SH-SY5Y (cell line): ENCODE data around the gene KCNQ4.

Experiments used
- GATA2 ChIP-seq: IDR thresholded peaks from 2 replicates; pipeline ENCODE4 v1.6.1; 2011; ENCODE audit warnings: mild to moderate bottlenecking, low read depth, low read length
- GATA3 ChIP-seq: IDR thresholded peaks from 2 replicates; pipeline ENCODE4 v1.6.1; 2011; ENCODE audit warnings: low read depth, mild to moderate bottlenecking, low read length, moderate library complexity

KCNQ4 gene

DNA sequence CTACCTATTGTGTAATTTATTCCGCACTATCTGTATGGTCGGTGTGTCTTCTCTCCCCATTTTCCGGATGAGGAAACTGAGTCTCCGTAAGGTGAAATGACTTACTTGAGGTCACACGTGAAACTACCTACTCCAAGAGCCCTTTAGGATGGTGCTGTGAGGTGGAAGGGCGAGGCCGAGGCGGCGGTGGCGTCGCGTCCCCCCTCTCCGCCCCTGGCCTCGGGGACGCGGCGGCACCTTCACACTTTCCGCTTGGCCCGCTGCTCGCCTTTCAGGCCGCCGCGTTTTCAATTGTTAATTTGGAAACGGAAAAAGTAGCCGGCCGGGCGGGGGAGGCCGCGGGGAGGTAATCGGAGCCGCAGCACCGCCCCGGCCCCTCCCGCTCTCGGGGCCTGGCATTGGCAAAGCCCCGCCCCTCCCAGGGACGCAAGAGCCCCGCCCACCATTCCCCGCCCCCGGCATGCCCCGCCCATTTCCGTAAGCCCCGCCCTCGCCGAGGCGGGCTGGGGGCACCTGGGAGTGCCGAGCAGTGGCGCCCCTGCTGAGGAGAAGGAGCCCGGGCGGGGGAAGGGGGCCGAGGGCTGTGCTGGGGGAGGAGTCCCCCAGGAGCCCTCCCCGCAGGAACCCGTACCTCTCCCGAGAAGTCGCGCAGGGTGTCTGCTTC lies 18.6 kb downstream of the KCNQ4 start:
- no peak for TF ChIP-seq GATA3
- no peak for TF ChIP-seq GATA2

DNA sequence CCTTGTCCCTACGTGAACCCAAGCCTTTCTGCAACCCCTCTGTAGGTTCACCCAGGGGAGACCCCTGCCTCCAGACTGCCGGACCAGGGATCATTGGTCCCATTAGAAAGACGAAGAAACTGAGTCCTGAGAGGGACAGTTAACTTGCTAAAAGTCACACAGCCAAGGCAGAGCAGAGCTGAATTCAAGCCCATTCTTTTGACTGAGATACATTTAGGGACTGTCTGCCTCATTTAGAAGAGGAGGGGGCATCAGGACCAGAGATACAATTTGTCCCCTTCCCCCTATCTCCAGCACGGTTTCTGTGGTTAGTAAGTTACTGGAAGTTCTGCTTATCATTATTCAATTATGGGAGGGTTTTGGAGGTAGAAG lies 19.1 kb downstream of the KCNQ4 start:
- TF ChIP-seq GATA2: no peak
- TF ChIP-seq GATA3: no peak

DNA sequence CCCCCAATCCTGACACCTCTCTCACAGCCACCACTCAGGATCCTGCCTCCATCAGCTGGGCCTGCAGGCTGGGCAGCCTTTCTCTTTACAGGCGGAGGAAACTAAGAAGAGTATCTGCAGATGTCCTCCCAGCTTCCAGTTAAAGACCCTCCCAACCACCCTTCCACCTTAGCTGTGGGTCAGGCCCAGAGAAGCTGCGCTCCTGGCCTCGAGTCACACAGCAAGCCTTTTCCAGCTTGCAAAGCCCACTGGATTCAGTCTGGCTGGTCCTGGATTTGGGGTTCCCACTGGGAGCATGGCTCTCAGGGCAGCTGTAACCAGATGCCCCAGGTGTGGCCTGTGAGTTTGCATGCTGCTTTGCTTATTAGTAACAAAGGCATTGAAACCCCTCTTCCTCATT lies 19.9 kb downstream of the KCNQ4 start:
- no peak for TF ChIP-seq GATA2
- TF ChIP-seq GATA3: no peak

DNA sequence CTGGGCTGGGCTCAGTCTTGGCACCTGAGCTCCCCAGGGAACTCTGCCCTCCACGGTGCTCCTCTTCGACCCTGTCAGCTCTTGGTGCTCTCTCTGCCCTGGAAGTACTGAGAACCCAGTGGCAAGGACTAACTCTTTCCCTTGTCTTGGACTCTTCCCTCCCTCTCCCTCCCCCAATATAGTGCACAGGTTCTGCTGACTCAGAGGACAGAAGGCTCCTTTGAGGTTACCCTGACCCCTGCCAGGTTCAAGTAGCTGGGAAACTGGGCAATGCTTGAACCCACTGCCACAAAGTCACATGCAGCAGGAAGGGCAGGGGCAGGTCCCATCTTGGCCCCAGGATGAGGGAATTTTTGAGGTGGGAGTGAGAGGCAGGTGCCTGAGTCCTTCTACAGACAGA lies 20.3 kb downstream of the KCNQ4 start:
- TF ChIP-seq GATA2: no peak
- TF ChIP-seq GATA3: no peak

DNA sequence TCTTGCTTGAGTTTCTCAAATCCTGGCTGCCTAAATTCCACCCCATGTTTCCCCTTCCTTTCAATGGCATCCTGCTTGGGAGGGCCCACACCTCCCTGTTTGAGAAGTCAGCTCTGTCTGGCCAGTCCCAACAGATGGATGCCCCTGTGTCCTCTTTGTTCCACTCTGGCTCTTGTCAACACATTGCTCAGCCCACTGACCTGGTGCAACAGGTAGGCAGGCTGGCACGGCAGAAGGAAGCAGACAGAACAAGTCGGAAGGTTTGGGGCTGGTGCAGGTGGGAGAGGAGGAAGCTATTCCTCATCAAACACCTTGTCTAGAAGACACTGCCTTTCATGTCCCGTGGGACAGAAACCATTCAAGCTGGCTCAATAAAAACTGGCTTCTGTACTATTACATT lies 22.7 kb downstream of the KCNQ4 start:
- TF ChIP-seq GATA2: no peak
- no peak for TF ChIP-seq GATA3

DNA sequence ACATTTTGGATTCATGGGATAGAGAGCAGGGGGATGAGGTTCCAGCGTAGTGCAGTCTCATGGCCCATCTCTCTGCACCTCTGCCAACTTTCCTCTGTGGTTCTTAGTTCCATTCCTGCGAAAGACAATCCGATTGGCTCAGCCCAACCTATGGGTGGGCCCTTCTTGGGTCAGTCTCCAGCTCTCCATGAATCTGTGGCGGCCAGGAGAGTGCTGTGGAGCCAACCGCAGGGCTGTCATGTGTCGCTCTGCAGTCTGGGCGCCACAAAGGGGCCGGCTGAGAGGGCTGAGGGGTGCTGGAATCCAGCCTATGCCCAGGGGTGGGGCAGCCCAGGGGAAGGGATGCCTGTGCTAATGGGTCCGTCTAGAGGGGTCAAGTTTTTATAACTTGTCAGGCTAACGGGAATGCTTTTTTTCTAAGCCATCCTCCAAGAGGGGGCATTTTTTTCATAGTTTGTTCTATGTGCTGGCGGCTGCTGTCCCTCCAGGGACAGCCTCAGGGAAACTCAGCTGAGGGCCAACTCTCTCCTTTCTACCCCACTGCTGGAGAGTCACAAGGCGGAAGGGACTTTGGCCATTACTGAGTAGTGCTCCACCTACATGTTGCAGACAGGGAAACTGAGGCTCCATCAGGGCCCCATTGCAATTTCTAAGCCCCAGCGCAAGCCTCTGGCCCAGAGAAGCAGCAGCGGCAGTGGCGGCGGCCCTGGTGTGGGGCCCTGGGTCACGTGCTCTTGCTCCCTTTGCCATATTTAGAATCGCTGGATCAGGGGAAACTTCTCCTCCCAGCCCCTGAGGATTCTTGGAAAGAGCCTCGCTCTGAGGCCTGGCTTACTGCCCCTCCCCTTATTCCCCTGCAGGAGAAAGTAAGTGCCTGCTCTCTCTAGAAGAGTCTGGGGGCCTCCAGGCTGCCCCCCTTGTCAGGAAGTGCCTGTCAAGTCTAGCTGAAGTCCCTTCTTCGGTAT lies 23.4 kb downstream of the KCNQ4 start:
- TF ChIP-seq GATA2 (no peak), GATA3 (no peak)

DNA sequence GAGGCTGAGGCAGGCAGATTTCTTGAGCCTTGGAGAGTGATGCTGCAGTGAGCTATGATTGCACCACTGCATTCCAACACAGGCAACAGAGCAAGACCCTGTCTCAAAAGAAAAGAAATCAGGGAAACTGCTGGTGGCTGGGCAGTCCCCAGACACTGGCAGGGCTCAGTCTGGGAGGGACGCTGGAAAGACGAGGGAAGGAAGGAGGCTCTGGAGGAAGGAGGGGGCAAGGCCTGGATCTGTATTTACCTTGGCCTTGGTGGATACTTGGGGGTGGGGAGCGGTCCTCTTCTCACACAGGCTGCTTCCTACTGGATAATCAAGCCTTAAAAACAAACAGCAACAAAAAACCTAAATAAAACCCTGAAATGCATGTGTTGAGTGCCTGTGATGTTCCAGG lies 24.4 kb downstream of the KCNQ4 start:
- no peak for TF ChIP-seq GATA2
- TF ChIP-seq GATA3: no peak

DNA sequence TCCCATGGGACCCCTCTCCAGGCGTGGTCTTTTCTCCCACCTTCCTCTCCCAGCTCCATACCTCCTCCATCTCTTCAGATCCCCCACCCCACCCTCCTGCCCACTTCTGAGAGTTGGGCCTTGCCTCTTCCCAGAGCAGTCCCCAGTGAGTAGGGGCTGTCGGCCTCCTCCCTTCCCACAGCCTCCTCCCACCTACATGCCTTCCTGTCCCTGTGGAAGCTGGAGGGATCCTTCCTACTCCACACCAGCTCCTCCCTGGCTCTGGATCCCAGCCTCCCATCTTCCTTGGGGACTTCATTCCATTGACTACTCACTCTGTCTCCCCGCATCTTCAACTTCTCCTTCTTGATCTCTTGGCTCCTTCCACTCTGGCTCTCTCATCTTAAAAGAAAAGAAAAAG lies 24.9 kb downstream of the KCNQ4 start:
- TF ChIP-seq GATA3 (no peak), GATA2 (no peak)

DNA sequence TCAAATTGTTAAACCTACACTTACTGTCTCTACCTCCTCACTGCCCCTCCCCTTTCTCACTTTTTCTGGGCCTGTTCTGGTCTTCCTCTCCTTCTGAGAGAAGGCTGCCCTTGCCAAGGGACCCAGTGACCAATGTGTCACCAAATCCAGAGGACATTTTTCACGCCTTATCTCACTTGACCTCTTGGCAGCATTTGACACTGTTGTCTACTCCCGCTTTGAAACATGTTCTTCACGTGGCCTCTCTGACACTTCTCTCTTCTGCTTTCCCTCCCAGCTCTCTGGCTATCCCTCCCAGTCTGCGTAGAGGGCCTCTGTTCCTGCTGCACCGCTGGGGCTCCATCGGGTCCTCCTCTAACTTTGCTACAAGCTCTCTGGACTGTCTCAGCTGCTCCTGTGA lies 25.3 kb downstream of the KCNQ4 start:
- no peak for TF ChIP-seq GATA3

DNA sequence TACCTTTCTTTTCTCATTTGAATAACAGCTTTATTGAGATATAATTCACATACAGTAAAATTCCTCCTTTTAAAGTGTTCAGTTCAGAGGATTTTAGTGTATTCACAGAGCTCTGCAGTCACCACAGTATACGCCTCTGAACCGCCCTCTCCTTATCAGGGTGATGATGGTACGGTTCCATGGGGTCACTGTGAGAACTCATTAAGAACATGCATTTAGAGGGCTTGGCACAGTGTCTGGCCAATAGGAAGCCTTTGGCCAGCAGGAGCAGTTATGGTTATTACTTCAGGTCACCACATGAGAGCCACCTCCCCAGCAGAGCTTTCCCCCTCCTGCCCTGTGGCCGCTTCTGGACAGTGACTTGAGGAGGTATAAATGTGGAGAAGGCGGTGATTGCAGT lies 27.3 kb downstream of the KCNQ4 start:
- no peak for TF ChIP-seq GATA3
- no peak for TF ChIP-seq GATA2

DNA sequence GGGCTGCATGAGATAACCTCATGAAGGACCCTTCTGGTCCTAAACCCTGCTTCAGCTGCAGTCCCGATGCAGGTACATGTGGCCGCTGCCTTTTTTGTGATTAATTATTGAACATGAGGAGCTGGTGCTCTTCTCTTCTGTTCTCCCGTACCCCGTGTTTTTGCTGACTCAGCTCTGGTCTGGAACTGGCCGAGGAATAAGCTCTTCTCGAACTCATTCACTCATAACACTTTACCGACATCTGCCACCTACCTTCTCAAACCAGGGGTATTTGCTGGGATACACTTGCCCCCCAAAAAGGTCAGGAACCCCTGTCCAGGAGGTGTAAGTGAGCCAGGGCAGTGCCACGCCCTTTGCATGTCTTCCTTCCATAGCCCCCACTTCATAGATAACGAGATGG lies 31.8 kb downstream of the KCNQ4 start:
- TF ChIP-seq GATA3 (no peak), GATA2 (no peak)

DNA sequence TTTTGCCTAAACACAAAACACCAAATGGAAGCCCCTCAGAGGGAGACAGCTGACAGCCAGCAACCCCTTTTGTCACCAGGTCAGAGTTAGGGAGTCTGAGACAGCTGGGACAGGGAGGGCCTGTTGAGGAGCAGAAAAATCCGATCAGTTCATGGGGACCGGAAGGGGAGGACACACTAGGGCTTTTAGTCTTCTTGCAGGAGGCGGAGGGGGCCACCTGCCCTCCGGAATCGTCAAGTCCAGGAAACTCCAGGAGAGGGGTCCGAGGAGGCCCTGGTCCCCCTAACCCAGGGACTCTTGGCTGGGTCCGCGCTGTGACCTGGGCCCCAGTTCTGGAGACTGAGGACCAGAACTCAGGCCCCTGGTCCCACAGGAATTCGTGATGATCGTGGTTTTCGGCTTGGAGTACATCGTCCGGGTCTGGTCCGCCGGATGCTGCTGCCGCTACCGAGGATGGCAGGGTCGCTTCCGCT lies 34.2 kb downstream of the KCNQ4 start:
- TF ChIP-seq GATA3: no peak
- TF ChIP-seq GATA2: no peak

DNA sequence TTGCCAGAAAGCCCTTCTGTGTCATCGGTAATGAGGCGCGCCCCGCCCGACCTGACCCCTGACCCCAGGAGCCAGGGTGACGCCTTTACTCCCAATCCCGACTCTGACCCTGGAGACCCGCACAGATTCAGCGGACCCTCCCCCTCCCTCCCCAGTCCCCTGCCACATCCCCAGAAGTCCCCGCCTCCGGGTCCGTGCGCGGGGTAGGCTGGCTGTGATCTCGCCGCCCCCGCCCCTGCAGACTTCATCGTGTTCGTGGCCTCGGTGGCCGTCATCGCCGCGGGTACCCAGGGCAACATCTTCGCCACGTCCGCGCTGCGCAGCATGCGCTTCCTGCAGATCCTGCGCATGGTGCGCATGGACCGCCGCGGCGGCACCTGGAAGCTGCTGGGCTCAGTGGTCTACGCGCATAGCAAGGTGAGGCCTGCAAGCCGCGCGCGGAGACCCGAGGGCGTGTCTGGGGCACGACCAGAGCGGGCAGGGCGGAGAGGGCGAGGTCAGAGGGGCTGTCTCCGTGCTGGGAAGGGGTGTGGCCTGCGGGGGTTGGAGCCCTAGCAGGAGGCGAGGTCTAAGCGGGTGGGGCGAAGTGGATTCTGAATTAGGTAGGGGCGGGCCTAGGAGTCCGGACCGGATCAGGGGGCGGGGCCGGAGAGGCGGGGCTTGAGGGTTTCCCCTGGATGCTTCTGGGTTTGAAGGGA lies 34.8 kb downstream of the KCNQ4 start:
- TF ChIP-seq GATA3 (no peak), GATA2 (no peak)

DNA sequence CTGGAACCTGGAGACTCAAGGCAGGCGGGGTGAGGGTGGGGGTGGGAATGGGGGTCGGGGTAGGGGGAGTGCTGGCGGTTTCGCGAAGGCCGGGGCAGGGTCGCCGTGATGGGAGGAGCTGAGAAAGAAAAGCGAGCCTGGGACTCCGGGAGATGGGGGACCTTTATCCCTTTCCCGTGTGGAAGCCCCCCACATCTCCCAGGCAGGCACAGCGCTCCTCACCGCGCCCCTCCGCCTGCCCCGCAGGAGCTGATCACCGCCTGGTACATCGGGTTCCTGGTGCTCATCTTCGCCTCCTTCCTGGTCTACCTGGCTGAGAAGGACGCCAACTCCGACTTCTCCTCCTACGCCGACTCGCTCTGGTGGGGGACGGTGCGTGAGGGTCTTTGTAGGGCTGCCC lies 35.5 kb downstream of the KCNQ4 start:
- no peak for TF ChIP-seq GATA2
- TF ChIP-seq GATA3: no peak

DNA sequence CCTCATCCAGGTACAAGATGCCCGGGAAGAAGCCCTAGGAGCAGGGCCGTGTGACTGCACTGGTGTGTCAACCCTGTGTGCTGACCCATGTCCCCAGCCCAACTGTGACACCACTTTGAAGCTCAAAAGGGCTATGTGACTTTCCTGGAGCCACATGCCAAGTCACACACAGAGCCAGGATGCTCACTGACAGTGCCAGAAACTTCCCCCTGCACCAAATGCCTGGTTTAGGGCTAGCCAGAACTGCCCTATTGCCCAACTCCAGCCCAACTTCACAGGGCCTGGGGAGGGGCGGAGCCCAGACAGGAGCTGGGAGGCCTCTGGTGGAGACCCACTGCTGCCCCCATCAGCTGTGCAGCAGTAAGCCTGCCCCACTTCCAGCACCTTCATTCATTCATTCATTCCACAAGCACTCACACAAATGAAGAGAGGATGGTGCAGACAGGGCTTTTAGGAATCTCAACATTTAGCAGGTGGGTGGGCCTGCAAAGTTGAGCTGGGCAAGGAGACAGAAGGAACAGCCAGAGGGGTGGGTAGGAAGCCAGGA lies 36.7 kb downstream of the KCNQ4 start:
- TF ChIP-seq GATA2 (no peak), GATA3 (no peak)
